Measurements from ENCODE around the gene DDI2. TPM values are rescaled to one million over a fixed set of nuclear protein-coding genes. Genes with fewer than 3 reads are reported as not detected.

Gene DDI2
- total and polyA plus RNA-seq, 9 of the 15 experiments (the other 6 are each of a cell fraction or from before 2014, with no cell fraction given) = 6.5 to 48.4 (median 21.2) TPM

GRCh38 chr1:15657021-15657420, 39.8 kb downstream of the DDI2 start (continued):
- no peak for TF ChIP-seq THRB (CRISPR knock-in tag; conservative IDR thresholded peaks at IDR 0.05)
- no peak for TF ChIP-seq KAT7 (CRISPR knock-in tag; IDR thresholded peaks at IDR 0.05; ENCODE audit: borderline replicate concordance)
- no peak for TF ChIP-seq ADNP (tag; IDR thresholded peaks at IDR 0.05)
- TF ChIP-seq MAFK (IDR thresholded peaks at IDR 0.05; ENCODE audit: low read length) = no peak

- Histone ChIP-seq H3K27ac (ENCODE audit: extremely low read depth, low read depth, low read length) (no peak overlapping the region), H3K4me1 (replicated peaks in 1 of 2; ENCODE audit: control insufficient read depth in 2 of 2, insufficient read depth in 2 of 2, low read length in 2 of 2) (no peaks in the 10 kb centered on the region), H3K4me2 (ENCODE audit: insufficient read depth, low read length) (no peak overlapping the region), H3K36me3 (ENCODE audit: control insufficient read depth, insufficient read depth, low read length) (peaks cover 73% of the 10 kb centered on the region), H3K9me3 (replicated peaks; ENCODE audit: control insufficient read depth, insufficient read depth, low read depth, low read length) (no peaks in the 10 kb centered on the region), H3K27me3 (ENCODE audit: control insufficient read depth in 2 of 2, insufficient read depth in 2 of 2, low read length in 2 of 2) (no peaks in the 10 kb centered on the region), H3K9me1 (ENCODE audit: control insufficient read depth, insufficient read depth, low read length) (no peaks in the 10 kb centered on the region), H3K79me2 (ENCODE audit: control insufficient read depth, insufficient read depth, low read length) (no peaks in the 10 kb centered on the region), H3K4me3 (no peak overlapping the region), H3K9ac (ENCODE audit: insufficient read depth in 1 of 2, low read depth in 2 of 2, low read length in 2 of 2) (no peak overlapping the region), H4K20me1 (replicated peaks; ENCODE audit: control insufficient read depth, insufficient read depth, low read length) (no peaks in the 10 kb centered on the region), H2AFZ (ENCODE audit: low read depth, low read length) (no peak overlapping the region)
- no peak for DNase-seq (ENCODE audit: extremely low read depth in 1 of 4, low spot score in 3 of 4)
- FAIRE-seq = no peak
- no TSS peak for BruUV-seq (replicated peaks)
- ChIA-PET POLR2A (interaction anchor here (0.6 to 1.8 kb wide), 5 partner anchors 8 to 682 kb away, joined by 3 to 5 read pairs (median 4); no protein-coding TSS in a partner anchor), CTCF (ENCODE audit: low intra/inter-chr PET ratio) (no interaction called here)
- intact Hi-C loops (cut with micrococcal nuclease) = no loop called here
- ATAC-seq = no peak
- 97% methylated on average over 3 of the region's 3 CpGs for WGBS (ENCODE audit: insufficient coverage, low coverage, missing lambda C conversion rate)
- in situ Hi-C loops (cut with MboI) = no loop called here
- TF ChIP-seq CBFA2T2 (conservative IDR thresholded peaks at IDR 0.05) (no peak), RFX7 (CRISPR knock-in tag; IDR thresholded peaks at IDR 0.05) (no peak), CBFA2T3 (IDR thresholded peaks at IDR 0.05) (no peak), ID3 (CRISPR knock-in tag; IDR thresholded peaks at IDR 0.05) (no peak), ID3 (tag; IDR thresholded peaks at IDR 0.05) (no peak), MNT (conservative IDR thresholded peaks at IDR 0.05) (no peak), SMARCA5 (IDR thresholded peaks at IDR 0.05) (no peak), MYNN (IDR thresholded peaks at IDR 0.05) (no peak), MYNN (CRISPR knock-in tag; IDR thresholded peaks at IDR 0.05) (no peak), HMG20A (CRISPR knock-in tag; conservative IDR thresholded peaks at IDR 0.05) (no peak)
Observed at GRCh38 chr1:15660151-15660550, 42.9 kb downstream of the DDI2 start.
